ENCODE measurements around the gene PRH2.
A peak's percentile ranks its signal among the peaks of the same experiment; 100 is the strongest.

Gene PRH2

GRCh38 chr12:10928746-10929286 lies at the start of gene PRH2:
Gene PRH2 (plus strand): TSS chr12:10929236. CDS start chr12:10929274, 38 bp downstream.
- Mint-ChIP-seq H3K4me3 (no peak within 1 kb of the TSS), H3K27ac (no peak within 1 kb of the TSS), H3K9me3 (no peaks in the 10 kb centered on the region), H3K27me3 (no peaks in the 10 kb centered on the region), H3K4me1 (no peaks in the 10 kb centered on the region), H3K36me3 (no peaks in the 10 kb centered on the region)
- no peak for DNase-seq
- CTCF ChIA-PET = no interaction called here

- no peak within 1 kb of the TSS for H3K27ac Mint-ChIP-seq
- H3K4me1 Mint-ChIP-seq = no peaks in the 10 kb centered on the region
- no peaks in the 10 kb centered on the region for H3K9me3 Mint-ChIP-seq
- no peak for DNase-seq
- H3K4me3 Mint-ChIP-seq = no peak within 1 kb of the TSS
- H3K27me3 Mint-ChIP-seq = no peaks in the 10 kb centered on the region
- CTCF ChIA-PET = no interaction called here
- peaks cover 3% of the 10 kb centered on the region for H3K36me3 Mint-ChIP-seq
These were observed 44.8 kb upstream of the PRH2 start, which contains the start of gene PRH1 for GRCh38 chr12:10884086-10884725. Gene PRH1 (minus strand): TSS chr12:10884255. CDS start chr12:10884217, 38 bp downstream.

DNA sequence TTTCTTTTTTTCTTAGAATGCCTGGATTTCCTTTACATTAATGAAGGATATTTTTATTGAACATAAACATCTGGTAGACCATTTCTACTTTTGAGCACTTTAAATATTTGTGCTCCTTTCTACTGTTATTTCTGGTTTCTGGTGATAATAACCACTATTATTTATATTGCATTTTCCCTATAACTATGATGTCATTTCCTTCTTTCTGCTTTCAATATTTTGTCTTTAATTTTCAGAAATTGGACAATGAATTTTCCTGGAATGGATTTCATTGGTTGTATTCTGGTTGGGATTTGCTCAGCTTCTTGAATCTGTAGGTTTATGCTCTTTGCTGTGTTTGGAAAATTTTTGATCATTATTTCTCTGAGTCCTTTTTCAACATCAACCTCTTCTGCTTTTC lies 39.8 kb upstream of the PRH2 start:
- CTCF ChIA-PET = interaction anchor here (0.6 kb wide), 1 partner anchor 93 kb away, joined by 4 read pairs; no protein-coding TSS in a partner anchor
- Mint-ChIP-seq H3K4me1 (no peaks in the 10 kb centered on the region), H3K9me3 (no peaks in the 10 kb centered on the region), H3K36me3 (no peaks in the 10 kb centered on the region), H3K27ac (no peak overlapping the region), H3K4me3 (no peak overlapping the region), H3K27me3 (no peaks in the 10 kb centered on the region)
- no peak for DNase-seq

GRCh38 chr12:10891937-10892336 lies 37.1 kb upstream of the PRH2 start:
- no peak for DNase-seq
- Mint-ChIP-seq H3K4me3 (no peak overlapping the region), H3K27ac (no peak overlapping the region), H3K27me3 (no peaks in the 10 kb centered on the region), H3K9me3 (no peaks in the 10 kb centered on the region), H3K36me3 (no peaks in the 10 kb centered on the region), H3K4me1 (no peaks in the 10 kb centered on the region)
- CTCF ChIA-PET = no interaction called here

- no peak for DNase-seq
- Mint-ChIP-seq H3K4me1 (no peaks in the 10 kb centered on the region), H3K27me3 (no peaks in the 10 kb centered on the region), H3K27ac (no peak overlapping the region), H3K9me3 (no peaks in the 10 kb centered on the region), H3K4me3 (no peak overlapping the region), H3K36me3 (no peaks in the 10 kb centered on the region)
- CTCF ChIA-PET = no interaction called here
These were observed 32.2 kb upstream of the PRH2 start for GRCh38 chr12:10896854-10897253.

- H3K27ac Mint-ChIP-seq = no peak overlapping the region
- H3K9me3 Mint-ChIP-seq = peaks cover 20% of the 10 kb centered on the region
- CTCF ChIA-PET = no interaction called here
- peaks cover 1% of the 10 kb centered on the region for H3K36me3 Mint-ChIP-seq
- H3K27me3 Mint-ChIP-seq = no peaks in the 10 kb centered on the region
- no peak overlapping the region for H3K4me3 Mint-ChIP-seq
- no peak for DNase-seq
- no peaks in the 10 kb centered on the region for H3K4me1 Mint-ChIP-seq
These were observed 28.5 kb upstream of the PRH2 start for GRCh38 chr12:10900530-10900929.

DNA sequence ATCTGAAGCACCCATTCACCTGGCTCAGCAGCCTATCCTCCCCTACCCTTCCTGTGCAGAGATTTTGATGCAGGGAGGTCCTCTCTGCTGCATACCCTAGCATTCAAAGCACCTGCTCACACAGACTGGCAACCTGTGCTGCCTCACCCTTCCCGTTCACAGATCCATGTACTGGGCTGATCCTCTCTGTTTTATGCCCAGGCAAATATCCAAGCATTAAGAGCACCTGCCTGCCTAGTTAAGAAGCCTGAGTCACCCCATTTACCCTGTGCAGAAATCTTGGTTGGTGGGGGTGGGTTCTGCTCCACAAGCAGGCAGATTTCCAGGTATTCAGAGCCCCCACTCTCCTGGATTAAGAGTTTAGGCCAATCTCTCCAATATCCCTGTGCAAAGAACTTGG lies 28.1 kb upstream of the PRH2 start:
- Mint-ChIP-seq H3K9me3 (peaks cover 20% of the 10 kb centered on the region), H3K27me3 (no peaks in the 10 kb centered on the region)

DNA sequence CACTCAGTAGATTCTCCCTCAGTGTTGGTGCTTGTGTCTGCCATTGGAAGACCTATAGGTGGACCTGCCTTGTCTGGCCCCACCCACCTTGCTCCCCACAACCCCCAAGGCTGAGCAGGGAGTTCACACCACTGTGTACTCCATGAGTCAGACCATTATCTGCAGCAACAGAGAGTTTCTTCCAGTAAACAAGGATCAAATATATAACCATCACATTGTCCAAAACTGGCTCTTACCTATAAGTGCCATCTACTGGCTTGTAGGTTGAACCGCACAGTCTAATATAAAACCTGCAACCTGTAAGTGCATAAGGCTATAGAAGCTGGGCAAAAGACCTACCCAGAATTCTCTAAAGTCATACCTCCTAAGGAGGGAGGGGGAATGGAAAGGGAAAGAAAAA lies 27.6 kb upstream of the PRH2 start:
- peaks cover 20% of the 10 kb centered on the region for H3K9me3 Mint-ChIP-seq
- H3K27ac Mint-ChIP-seq = no peak overlapping the region
- H3K27me3 Mint-ChIP-seq = no peaks in the 10 kb centered on the region
- no peak overlapping the region for H3K4me3 Mint-ChIP-seq
- peaks cover 1% of the 10 kb centered on the region for H3K36me3 Mint-ChIP-seq
- no peaks in the 10 kb centered on the region for H3K4me1 Mint-ChIP-seq
- DNase-seq = no peak
- CTCF ChIA-PET = interaction anchor here (0.6 kb wide), 1 partner anchor 21 kb away, joined by 3 read pairs; no protein-coding TSS in a partner anchor

More for the DNA sequence above, 28.1 kb upstream of the PRH2 start:
- CTCF ChIA-PET = no interaction called here
- H3K4me1 Mint-ChIP-seq = no peaks in the 10 kb centered on the region
- H3K4me3 Mint-ChIP-seq = no peak overlapping the region
- H3K27ac Mint-ChIP-seq = no peak overlapping the region
- H3K36me3 Mint-ChIP-seq = peaks cover 1% of the 10 kb centered on the region
- no peak for DNase-seq

DNA sequence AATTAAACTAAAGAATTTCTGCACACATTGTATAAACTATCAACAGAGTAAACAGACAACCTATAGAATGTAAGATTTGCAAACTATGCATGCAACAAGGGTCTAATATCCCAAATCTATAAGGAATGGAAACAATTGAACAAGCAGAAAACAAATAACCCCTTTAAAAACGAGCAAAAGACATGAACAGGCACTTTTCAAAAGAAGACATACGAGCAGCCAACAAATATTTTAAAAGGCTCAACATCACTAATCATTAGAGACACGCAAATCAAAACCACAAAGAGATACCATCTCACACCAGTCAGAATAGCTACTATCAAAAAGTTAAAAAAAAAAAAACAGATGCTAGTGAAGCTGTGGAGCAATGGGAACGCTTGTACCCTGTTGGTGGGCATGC lies 24.4 kb upstream of the PRH2 start:
- no peak for DNase-seq
- no peaks in the 10 kb centered on the region for H3K4me1 Mint-ChIP-seq

DNA sequence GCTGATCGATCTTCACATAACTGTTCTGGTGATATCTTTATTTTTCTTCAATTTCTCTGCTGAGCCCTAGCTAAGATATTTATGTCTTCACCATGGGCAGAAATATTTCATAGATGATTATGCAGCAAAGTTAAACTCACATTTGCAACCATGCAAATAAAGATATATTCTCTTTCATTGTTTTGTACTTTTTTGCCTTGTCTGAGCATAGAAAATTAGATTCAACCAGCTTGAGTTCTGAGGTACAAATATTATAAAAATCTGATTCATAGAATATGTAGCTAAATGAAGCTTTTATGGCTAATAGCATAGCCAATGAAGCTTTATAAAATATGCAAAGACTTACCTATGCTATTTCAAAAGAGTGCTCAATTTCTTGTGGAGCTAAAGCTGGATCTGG lies 19.6 kb upstream of the PRH2 start, which contains the start of gene TAS2R13:
TAS2R13 (minus strand) TSS at position 101 of the 400 bp plus-strand sequence. CDS start 264 bp downstream, outside the sequence.
- CTCF ChIA-PET = no interaction called here
- Mint-ChIP-seq H3K4me3 (no peak within 1 kb of the TSS), H3K4me1 (no peaks in the 10 kb centered on the region), H3K36me3 (peaks cover 2% of the 10 kb centered on the region), H3K27ac (peak within 1 kb of the TSS; percentile 28), H3K9me3 (peaks cover 6% of the 10 kb centered on the region), H3K27me3 (no peaks in the 10 kb centered on the region)
- DNase-seq = no peak

More for the DNA sequence above, 24.4 kb upstream of the PRH2 start:
- H3K27ac Mint-ChIP-seq = no peak overlapping the region
- H3K9me3 Mint-ChIP-seq = peaks cover 20% of the 10 kb centered on the region
- CTCF ChIA-PET = no interaction called here
- no peak overlapping the region for H3K4me3 Mint-ChIP-seq
- peaks cover 4% of the 10 kb centered on the region for H3K36me3 Mint-ChIP-seq
- no peaks in the 10 kb centered on the region for H3K27me3 Mint-ChIP-seq

- no peaks in the 10 kb centered on the region for H3K4me1 Mint-ChIP-seq
These were observed 18.7 kb upstream of the PRH2 start for GRCh38 chr12:10910380-10910779.

DNA sequence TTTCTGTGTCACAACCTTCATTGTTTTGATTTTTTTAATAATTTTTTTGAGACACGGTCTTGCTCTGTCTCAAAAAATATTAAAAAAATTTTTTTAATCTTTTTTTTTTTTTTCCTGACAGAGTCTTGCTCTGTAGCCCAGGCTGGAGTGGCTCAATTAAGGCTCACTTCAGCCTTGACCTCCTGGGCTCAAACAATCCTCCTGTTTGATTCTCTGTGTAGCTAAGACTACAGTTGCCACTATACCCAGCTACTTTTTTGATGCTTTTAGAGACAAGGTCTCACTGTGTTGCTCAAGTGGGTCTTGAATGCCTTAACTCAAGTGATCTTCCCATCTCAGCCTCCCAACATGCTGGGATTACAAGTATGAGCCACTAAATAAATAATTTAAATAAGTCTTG lies 9.2 kb upstream of the PRH2 start:
- Mint-ChIP-seq H3K9me3 (no peaks in the 10 kb centered on the region), H3K36me3 (no peaks in the 10 kb centered on the region), H3K27me3 (no peaks in the 10 kb centered on the region), H3K4me3 (no peak overlapping the region), H3K4me1 (no peaks in the 10 kb centered on the region), H3K27ac (no peak overlapping the region)
- no peak for DNase-seq
- CTCF ChIA-PET = no interaction called here

More at GRCh38 chr12:10910380-10910779, 18.7 kb upstream of the PRH2 start:
- H3K27ac Mint-ChIP-seq = no peak overlapping the region
- CTCF ChIA-PET = no interaction called here
- no peaks in the 10 kb centered on the region for H3K9me3 Mint-ChIP-seq
- H3K27me3 Mint-ChIP-seq = no peaks in the 10 kb centered on the region
- H3K36me3 Mint-ChIP-seq = peaks cover 2% of the 10 kb centered on the region
- DNase-seq = no peak
- no peak overlapping the region for H3K4me3 Mint-ChIP-seq

DNA sequence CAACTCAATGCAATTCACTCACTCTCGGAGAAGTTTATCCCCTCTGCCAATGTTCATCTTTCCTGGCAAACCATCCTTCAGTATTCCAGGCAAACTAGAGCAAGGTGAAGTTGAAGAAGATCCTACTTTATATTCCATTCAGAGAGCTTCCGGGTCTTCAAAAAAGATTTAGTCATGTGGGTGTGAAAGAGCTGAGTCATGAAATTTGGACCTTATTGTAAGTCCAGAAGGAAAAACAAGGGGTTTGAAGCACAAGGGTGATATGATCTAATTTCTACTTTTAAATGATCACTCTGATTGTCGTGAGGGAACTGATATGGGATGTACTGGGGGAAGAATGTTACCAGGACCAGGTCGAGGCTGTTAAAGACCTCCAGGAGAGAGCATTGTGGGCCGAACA lies 2.8 kb upstream of the PRH2 start:
- H3K36me3 Mint-ChIP-seq = no peaks in the 10 kb centered on the region
- CTCF ChIA-PET = no interaction called here
- no peak overlapping the region for H3K27ac Mint-ChIP-seq
- no peaks in the 10 kb centered on the region for H3K4me1 Mint-ChIP-seq
- no peak overlapping the region for H3K4me3 Mint-ChIP-seq
- H3K27me3 Mint-ChIP-seq = no peaks in the 10 kb centered on the region
- no peaks in the 10 kb centered on the region for H3K9me3 Mint-ChIP-seq
- no peak for DNase-seq

DNA sequence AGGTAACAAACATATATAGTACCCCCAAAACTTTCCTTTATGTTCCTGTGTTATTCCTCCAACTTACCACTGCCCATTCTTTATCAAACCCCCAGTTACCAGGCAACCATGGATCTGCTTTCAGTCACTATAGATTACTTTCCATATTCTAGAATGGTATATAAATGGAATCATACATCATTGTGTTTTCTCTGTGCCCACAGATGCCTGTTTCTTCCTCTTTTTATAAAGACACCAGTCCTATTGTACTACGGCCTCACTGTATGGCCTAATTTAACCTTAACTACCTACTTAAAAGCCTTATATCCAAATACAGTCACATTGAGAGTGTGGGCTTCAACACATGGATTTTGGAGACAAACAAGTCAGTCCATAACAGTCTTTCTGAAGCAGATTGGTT lies 7.5 kb downstream of the PRH2 start:
- no peak overlapping the region for H3K27ac Mint-ChIP-seq
- H3K27me3 Mint-ChIP-seq = no peaks in the 10 kb centered on the region
- no peaks in the 10 kb centered on the region for H3K36me3 Mint-ChIP-seq
- DNase-seq = no peak
- no peaks in the 10 kb centered on the region for H3K9me3 Mint-ChIP-seq
- CTCF ChIA-PET = no interaction called here
- H3K4me3 Mint-ChIP-seq = no peak overlapping the region
- H3K4me1 Mint-ChIP-seq = peaks cover under 1% of the 10 kb centered on the region

DNA sequence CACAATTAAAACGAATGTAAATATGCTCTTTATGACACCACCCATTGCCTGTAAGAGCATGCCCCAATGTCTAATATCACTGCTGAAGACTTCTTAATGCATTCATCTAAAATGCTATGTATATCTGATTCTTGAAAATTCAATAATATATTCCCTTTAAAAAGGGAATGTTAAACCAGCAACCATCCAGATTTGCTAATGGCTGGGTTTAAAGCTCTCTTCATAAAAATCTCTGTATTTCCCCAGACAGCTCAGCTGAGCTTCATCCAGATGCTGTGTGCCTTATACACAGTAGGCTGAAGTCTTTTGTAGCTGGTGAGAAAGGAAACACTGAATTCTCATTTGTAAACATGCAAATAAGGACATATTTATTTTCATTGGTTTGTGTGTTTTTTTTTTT lies 10.1 kb downstream of the PRH2 start, which contains the start of gene TAS2R14:
TAS2R14 (minus strand) TSS at position 101 of the 400 bp plus-strand sequence; CDS start at position 45, 56 bp downstream.
- Mint-ChIP-seq H3K36me3 (no peaks in the 10 kb centered on the region), H3K27ac (no peak within 1 kb of the TSS), H3K9me3 (peaks cover under 1% of the 10 kb centered on the region), H3K4me3 (no peak within 1 kb of the TSS), H3K4me1 (peaks cover 9% of the 10 kb centered on the region), H3K27me3 (no peaks in the 10 kb centered on the region)
- no peak for DNase-seq
- CTCF ChIA-PET = no interaction called here
